Chondrocyte (in vitro differentiated cells): ENCODE results near the gene RNF225. TPM values are rescaled to one million over a fixed set of nuclear protein-coding genes. Genes with fewer than 3 reads are reported as not detected.
A peak's percentile ranks its signal among the peaks of the same experiment; 100 is the strongest.

Source experiments
- DNase-seq: peaks from one replicate; pipeline ENCODE4 v3.0.0; 2021; ENCODE audit warnings: mixed read lengths, low spot score
- H3K27ac Mint-ChIP-seq: one replicate; pipeline ENCODE4 v1.8.0; 2021; ENCODE audit warnings: mild to moderate bottlenecking, moderate library complexity, mixed read lengths; ENCODE audit not compliant: unreplicated experiment
- H3K27me3 Mint-ChIP-seq: 2 replicates; pipeline ENCODE4 v1.8.0; 2021; ENCODE audit warnings: low read depth, mixed read lengths
- H3K36me3 Mint-ChIP-seq: 2 replicates; pipeline ENCODE4 v1.8.0; 2021; ENCODE audit warnings: low read depth, mixed read lengths
- H3K4me1 Mint-ChIP-seq: 2 replicates; pipeline ENCODE4 v1.8.0; 2021; ENCODE audit warnings: low read depth, mild to moderate bottlenecking, mixed read lengths
- H3K4me3 Mint-ChIP-seq: one replicate; pipeline ENCODE4 v1.8.0; 2021; ENCODE audit warnings: mild to moderate bottlenecking, moderate library complexity, mixed read lengths; ENCODE audit not compliant: unreplicated experiment
- H3K9me3 Mint-ChIP-seq: 2 replicates; pipeline ENCODE4 v1.8.0; 2021; ENCODE audit warnings: low read depth, mixed read lengths
- CTCF ChIP-seq: fragments of 200-600 bp; sonication (generic); IDR thresholded peaks from 2 replicates; pipeline ENCODE4 v1.5.0; 2021; ENCODE audit warnings: antibody characterized with exemption, mild to moderate bottlenecking, moderate library complexity
- total RNA-seq: library from RNA; stranded (reverse); gene quantifications from 3 replicates; pipeline ENCODE4 v1.2.1, GENCODE V29; 2021

The RNF225 gene
- total RNA-seq, 1 donor from 2014 or later, result not detected

- Mint-ChIP-seq H3K36me3 (no peaks in the 10 kb centered on the region), H3K27me3 (no peaks in the 10 kb centered on the region), H3K4me3 (peak overlapping the region; percentile 90), H3K4me1 (peaks cover 31% of the 10 kb centered on the region), H3K27ac (peak overlapping the region; percentile 96), H3K9me3 (no peaks in the 10 kb centered on the region)
- no peak for TF ChIP-seq CTCF
- no peak for DNase-seq
Measured at GRCh38 chr19:58381460-58382212, 13.8 kb upstream of the RNF225 start.

GRCh38 chr19:58382997-58383603 is 12.4 kb upstream of the RNF225 start:
- peaks cover 42% of the 10 kb centered on the region for H3K4me1 Mint-ChIP-seq
- H3K27me3 Mint-ChIP-seq, result no peaks in the 10 kb centered on the region
- H3K36me3 Mint-ChIP-seq, result peaks cover 3% of the 10 kb centered on the region
- no peak for TF ChIP-seq CTCF
- DNase-seq, result no peak
- H3K9me3 Mint-ChIP-seq, result no peaks in the 10 kb centered on the region
- no peak overlapping the region for H3K4me3 Mint-ChIP-seq
- H3K27ac Mint-ChIP-seq, result no peak overlapping the region

GRCh38 chr19:58385313-58385890 is 10.1 kb upstream of the RNF225 start:
- Mint-ChIP-seq H3K4me1 (peaks cover 44% of the 10 kb centered on the region), H3K27ac (peak overlapping the region; percentile 97), H3K27me3 (no peaks in the 10 kb centered on the region), H3K4me3 (peak overlapping the region; percentile 95), H3K9me3 (no peaks in the 10 kb centered on the region), H3K36me3 (peaks cover 9% of the 10 kb centered on the region)
- no peak for DNase-seq
- no peak for TF ChIP-seq CTCF

- Mint-ChIP-seq H3K9me3 (no peaks in the 10 kb centered on the region), H3K4me1 (peaks cover 44% of the 10 kb centered on the region), H3K4me3 (peak overlapping the region; percentile 95), H3K27me3 (no peaks in the 10 kb centered on the region), H3K36me3 (peaks cover 13% of the 10 kb centered on the region), H3K27ac (peak overlapping the region; percentile 97)
- no peak for DNase-seq
- TF ChIP-seq CTCF, result no peak
Measured at GRCh38 chr19:58385891-58386575, 9.4 kb upstream of the RNF225 start.
